Measurements from ENCODE around the gene PTBP1. TPM values are rescaled to one million over a fixed set of nuclear protein-coding genes. Genes with fewer than 3 reads are reported as not detected.

Gene PTBP1
- total RNA-seq, 1 donor from 2014 or later: 386 TPM

DNA sequence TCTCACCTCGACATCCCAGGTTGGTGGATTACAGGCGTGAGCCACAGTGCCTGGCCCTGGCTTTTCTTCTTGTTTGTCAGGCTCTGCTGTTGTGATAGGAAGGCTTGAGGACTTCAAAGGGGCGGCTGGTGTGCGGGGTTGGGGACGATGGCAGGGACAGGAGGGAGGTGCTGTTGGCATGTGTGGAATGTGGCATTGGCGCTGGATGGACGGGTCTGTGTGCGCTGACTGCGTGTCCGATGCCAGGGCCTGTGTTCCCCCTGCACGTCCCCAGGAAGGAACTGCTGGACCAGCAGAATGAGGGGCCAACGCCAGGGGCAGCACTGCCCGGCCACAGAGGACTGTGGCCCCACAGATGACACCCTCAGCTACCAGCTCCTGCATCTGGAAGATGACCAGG, 12.7 kb upstream of the PTBP1 start:
- Histone ChIP-seq H2AFZ (ENCODE audit: low read depth, low read length) (no peak overlapping the region), H3K79me2 (ENCODE audit: insufficient read depth, low read length) (no peaks in the 10 kb centered on the region), H3K9ac (ENCODE audit: low read length) (no peak overlapping the region), H3K4me3 (ENCODE audit: insufficient read depth, low read depth, low read length) (no peak overlapping the region), H3K36me3 (ENCODE audit: insufficient read depth, low read length) (no peaks in the 10 kb centered on the region), H3K9me3 (ENCODE audit: insufficient read depth, low read depth, low read length) (no peaks in the 10 kb centered on the region), H3K4me1 (ENCODE audit: insufficient read depth, low read length) (peaks cover 14% of the 10 kb centered on the region), H3K27me3 (ENCODE audit: insufficient read depth, low read length) (no peaks in the 10 kb centered on the region), H3K27ac (ENCODE audit: low read depth, low read length) (no peak overlapping the region), H4K20me1 (ENCODE audit: insufficient read depth, low read length) (no peaks in the 10 kb centered on the region), H3K4me2 (ENCODE audit: low read length) (no peak overlapping the region)
- Mint-ChIP-seq H3K36me3 (ENCODE audit: low read depth, unreplicated experiment) (no peaks in the 10 kb centered on the region), H3K4me1 (ENCODE audit: low read depth, unreplicated experiment) (peaks cover 13% of the 10 kb centered on the region), H3K4me3 (ENCODE audit: unreplicated experiment) (no peak overlapping the region), H3K9me3 (ENCODE audit: unreplicated experiment) (no peaks in the 10 kb centered on the region), H3K27me3 (ENCODE audit: low read depth, unreplicated experiment) (no peaks in the 10 kb centered on the region), H3K27ac (ENCODE audit: unreplicated experiment) (no peak overlapping the region)
- no peak for FAIRE-seq
- DNase-seq (ENCODE audit: low read depth): no peak
- TF ChIP-seq, protein P1, sequence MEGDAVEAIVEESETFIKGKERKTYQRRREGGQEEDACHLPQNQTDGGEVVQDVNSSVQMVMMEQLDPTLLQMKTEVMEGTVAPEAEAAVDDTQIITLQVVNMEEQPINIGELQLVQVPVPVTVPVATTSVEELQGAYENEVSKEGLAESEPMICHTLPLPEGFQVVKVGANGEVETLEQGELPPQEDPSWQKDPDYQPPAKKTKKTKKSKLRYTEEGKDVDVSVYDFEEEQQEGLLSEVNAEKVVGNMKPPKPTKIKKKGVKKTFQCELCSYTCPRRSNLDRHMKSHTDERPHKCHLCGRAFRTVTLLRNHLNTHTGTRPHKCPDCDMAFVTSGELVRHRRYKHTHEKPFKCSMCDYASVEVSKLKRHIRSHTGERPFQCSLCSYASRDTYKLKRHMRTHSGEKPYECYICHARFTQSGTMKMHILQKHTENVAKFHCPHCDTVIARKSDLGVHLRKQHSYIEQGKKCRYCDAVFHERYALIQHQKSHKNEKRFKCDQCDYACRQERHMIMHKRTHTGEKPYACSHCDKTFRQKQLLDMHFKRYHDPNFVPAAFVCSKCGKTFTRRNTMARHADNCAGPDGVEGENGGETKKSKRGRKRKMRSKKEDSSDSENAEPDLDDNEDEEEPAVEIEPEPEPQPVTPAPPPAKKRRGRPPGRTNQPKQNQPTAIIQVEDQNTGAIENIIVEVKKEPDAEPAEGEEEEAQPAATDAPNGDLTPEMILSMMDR (IDR thresholded peaks at IDR 0.05; ENCODE audit: insufficient read depth, low read depth, low read length): no peak
- TF ChIP-seq EZH2 (IDR thresholded peaks at IDR 0.05; ENCODE audit: insufficient read depth, low read length): no peak

DNA sequence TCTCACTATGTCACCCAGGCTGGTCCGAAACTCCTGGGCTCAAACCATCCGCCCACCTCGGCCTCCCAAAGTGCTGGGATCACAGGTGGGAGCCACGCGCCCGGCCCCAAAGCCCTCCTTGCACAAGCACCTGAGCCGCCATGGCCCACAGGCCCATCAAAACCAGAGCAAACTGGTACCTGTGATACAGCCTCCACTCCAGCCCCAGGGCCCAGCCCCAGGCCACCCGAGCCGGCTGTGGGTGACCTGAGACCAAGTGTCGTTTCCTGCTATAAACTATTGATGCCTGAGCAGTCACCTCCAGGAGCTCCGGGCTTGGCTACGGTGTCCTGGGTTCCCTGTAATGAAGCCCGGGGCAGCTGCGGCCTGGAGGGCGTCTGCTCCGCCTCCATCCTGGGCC, 9.7 kb upstream of the PTBP1 start:
- Mint-ChIP-seq H3K36me3 (ENCODE audit: low read depth, unreplicated experiment) (no peaks in the 10 kb centered on the region), H3K27me3 (ENCODE audit: low read depth, unreplicated experiment) (no peaks in the 10 kb centered on the region), H3K4me1 (ENCODE audit: low read depth, unreplicated experiment) (peaks cover 13% of the 10 kb centered on the region), H3K9me3 (ENCODE audit: unreplicated experiment) (no peaks in the 10 kb centered on the region), H3K4me3 (ENCODE audit: unreplicated experiment) (no peak overlapping the region), H3K27ac (ENCODE audit: unreplicated experiment) (no peak overlapping the region)
- no peak for TF ChIP-seq EZH2 (IDR thresholded peaks at IDR 0.05; ENCODE audit: insufficient read depth, low read length)
- TF ChIP-seq, protein P1 (IDR thresholded peaks at IDR 0.05; ENCODE audit: insufficient read depth, low read depth, low read length): no peak
- H3K36me3 ChIP-seq (ENCODE audit: insufficient read depth, low read length): no peaks in the 10 kb centered on the region
- no peak for DNase-seq (ENCODE audit: low read depth)
- no peak overlapping the region for H3K4me3 ChIP-seq (ENCODE audit: insufficient read depth, low read depth, low read length)
- H3K27me3 ChIP-seq (ENCODE audit: insufficient read depth, low read length): no peaks in the 10 kb centered on the region
- no peak for FAIRE-seq
- H3K4me1 ChIP-seq (ENCODE audit: insufficient read depth, low read length): peaks cover 6% of the 10 kb centered on the region
- no peak overlapping the region for H3K27ac ChIP-seq (ENCODE audit: low read depth, low read length)
- no peaks in the 10 kb centered on the region for H3K79me2 ChIP-seq (ENCODE audit: insufficient read depth, low read length)
- H3K9me3 ChIP-seq (ENCODE audit: insufficient read depth, low read depth, low read length): no peaks in the 10 kb centered on the region
- H3K4me2 ChIP-seq (ENCODE audit: low read length): no peak overlapping the region
- H4K20me1 ChIP-seq (ENCODE audit: insufficient read depth, low read length): no peaks in the 10 kb centered on the region
- H3K9ac ChIP-seq (ENCODE audit: low read length): no peak overlapping the region
- H2AFZ ChIP-seq (ENCODE audit: low read depth, low read length): no peak overlapping the region

DNA sequence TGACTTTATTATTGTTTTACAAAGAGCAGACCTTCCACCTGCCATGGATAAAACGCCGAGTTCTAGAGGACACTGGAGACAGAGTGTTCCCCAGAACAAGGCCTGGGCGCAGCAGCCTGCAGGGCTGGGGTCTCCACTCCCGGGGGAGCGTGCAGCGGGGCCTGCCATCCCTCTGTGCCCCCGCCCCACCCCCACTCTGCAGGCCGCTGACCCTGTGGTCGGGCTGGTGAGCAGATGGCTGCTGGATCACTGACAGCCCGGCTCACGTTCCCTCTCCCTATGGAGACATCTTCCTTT, 8.6 kb upstream of the PTBP1 start:
- no peaks in the 10 kb centered on the region for H3K36me3 ChIP-seq (ENCODE audit: insufficient read depth, low read length)
- H3K36me3 Mint-ChIP-seq (ENCODE audit: low read depth, unreplicated experiment): no peaks in the 10 kb centered on the region
- no peak overlapping the region for H3K27ac ChIP-seq (ENCODE audit: low read depth, low read length)

More for the DNA sequence above, 8.6 kb upstream of the PTBP1 start:
- FAIRE-seq: no peak
- no peaks in the 10 kb centered on the region for H4K20me1 ChIP-seq (ENCODE audit: insufficient read depth, low read length)
- H3K4me1 ChIP-seq (ENCODE audit: insufficient read depth, low read length): no peaks in the 10 kb centered on the region
- no peak overlapping the region for H3K4me3 ChIP-seq (ENCODE audit: insufficient read depth, low read depth, low read length)
- H3K4me2 ChIP-seq (ENCODE audit: low read length): no peak overlapping the region
- Mint-ChIP-seq H3K9me3 (ENCODE audit: unreplicated experiment) (no peaks in the 10 kb centered on the region), H3K4me3 (ENCODE audit: unreplicated experiment) (no peak overlapping the region), H3K27me3 (ENCODE audit: low read depth, unreplicated experiment) (no peaks in the 10 kb centered on the region), H3K4me1 (ENCODE audit: low read depth, unreplicated experiment) (peaks cover 10% of the 10 kb centered on the region), H3K27ac (ENCODE audit: unreplicated experiment) (no peak overlapping the region)
- H3K79me2 ChIP-seq (ENCODE audit: insufficient read depth, low read length): no peaks in the 10 kb centered on the region
- no peak overlapping the region for H3K9ac ChIP-seq (ENCODE audit: low read length)
- no peaks in the 10 kb centered on the region for H3K9me3 ChIP-seq (ENCODE audit: insufficient read depth, low read depth, low read length)
- H2AFZ ChIP-seq (ENCODE audit: low read depth, low read length): no peak overlapping the region
- DNase-seq (ENCODE audit: low read depth): no peak
- TF ChIP-seq EZH2 (IDR thresholded peaks at IDR 0.05; ENCODE audit: insufficient read depth, low read length): no peak
- TF ChIP-seq, protein P1 (IDR thresholded peaks at IDR 0.05; ENCODE audit: insufficient read depth, low read depth, low read length): no peak
- no peaks in the 10 kb centered on the region for H3K27me3 ChIP-seq (ENCODE audit: insufficient read depth, low read length)

All from astrocyte (in vitro differentiated cells and primary cell).